GM21526 (cell line): Measurements from ENCODE around the gene TMEM243.
"Not testable (repeated sequence)": the region's sequence is repeated elsewhere in the genome, so short reads cannot be mapped to it uniquely, and the experiment has no call there.

ENCODE experiments used
- ATAC-seq: cut with Tn5 transposase; IDR thresholded peaks from one replicate; pipeline ENCODE4 v1.9.1; 2021; ENCODE audit warnings: moderate library complexity; ENCODE audit not compliant: unreplicated experiment, low FRiP score

Gene TMEM243

DNA sequence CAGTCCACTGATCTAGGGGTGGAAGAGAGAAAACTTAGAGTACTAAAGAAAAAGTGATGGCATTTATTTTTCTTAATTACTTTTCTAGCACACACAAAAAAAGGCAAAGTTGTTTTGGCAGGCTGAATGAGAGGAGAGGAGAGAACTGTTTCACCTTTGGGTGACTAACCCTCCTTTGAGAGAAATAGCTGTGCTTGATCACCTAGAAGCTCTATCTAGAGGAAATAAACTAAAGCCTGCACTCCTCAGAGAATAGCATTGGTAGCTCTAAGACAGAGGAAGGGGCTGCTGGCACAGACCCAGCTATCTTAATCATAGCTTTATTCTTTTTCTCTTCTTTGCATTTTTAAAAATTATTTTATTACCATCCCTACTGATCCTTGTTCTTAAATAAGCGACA lies 6.3 kb downstream of the TMEM243 start:
- no peak for ATAC-seq

DNA sequence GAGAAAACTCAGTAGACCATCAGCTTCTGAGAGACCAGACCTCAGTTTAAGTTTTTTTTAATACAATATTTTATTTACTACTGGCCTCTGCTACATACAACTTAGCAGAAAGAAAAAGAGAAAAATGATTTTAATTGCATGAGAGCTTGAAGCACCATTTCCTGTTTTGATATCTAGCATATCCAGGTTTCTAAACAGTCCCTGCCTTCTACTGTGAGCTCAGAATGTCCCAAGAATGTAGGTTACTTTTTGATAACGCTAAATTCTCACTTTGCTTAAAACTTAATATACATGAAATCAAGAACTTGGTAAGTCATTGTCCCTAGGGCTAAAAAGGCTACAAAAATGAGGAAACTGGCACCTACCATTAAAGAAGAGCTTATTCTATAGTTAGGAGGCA lies 7.0 kb downstream of the TMEM243 start:
- no peak for ATAC-seq

DNA sequence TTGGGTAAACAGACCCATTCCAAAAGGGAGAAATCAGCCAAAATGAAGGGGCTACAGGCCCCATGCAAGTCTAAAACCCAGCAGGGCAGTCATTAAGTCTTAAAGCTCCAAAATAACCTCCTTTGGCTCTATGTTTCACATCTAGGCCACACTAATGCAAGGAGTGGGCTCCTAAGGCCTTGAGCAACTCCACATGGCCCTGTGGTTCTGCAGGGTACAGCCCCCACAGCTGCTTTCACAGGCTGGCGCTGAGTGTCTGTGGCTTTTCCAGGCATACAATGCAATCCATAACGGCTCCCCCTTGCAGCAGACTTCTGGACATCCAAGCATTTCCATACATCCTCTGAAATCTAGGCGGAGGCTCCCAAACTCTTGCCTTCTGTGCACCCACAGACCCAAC lies 9.0 kb downstream of the TMEM243 start:
- no peak for ATAC-seq

DNA sequence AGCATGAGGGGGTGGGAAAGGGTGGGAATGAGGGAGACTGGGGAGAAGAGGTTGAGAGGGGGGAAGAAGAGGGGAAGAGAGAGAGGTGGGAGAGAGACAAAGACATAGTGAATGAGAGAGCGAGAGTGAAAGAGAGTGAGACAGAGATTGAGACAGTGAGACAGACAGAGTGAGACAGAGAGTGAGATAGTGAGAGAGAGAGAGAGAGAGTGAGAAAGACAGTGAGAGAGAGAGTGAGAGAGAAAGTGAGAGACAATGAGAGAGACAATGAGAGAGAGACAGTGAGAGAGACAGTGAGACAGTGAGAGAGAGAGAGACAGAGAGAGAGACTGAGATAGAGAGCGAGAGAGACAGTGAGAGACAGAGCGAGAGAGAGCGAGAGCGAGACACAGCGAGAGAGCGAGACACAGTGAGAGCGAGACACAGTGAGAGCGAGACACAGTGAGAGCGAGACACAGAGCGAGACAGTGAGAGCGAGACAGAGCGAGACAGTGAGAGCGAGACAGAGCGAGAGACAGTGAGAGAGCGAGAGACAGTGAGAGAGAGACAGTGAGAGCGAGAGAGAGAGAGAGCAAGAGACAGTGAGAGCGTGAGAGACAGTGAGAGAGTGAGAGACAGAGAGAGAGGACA lies 10.1 kb downstream of the TMEM243 start:
- no peak for ATAC-seq

DNA sequence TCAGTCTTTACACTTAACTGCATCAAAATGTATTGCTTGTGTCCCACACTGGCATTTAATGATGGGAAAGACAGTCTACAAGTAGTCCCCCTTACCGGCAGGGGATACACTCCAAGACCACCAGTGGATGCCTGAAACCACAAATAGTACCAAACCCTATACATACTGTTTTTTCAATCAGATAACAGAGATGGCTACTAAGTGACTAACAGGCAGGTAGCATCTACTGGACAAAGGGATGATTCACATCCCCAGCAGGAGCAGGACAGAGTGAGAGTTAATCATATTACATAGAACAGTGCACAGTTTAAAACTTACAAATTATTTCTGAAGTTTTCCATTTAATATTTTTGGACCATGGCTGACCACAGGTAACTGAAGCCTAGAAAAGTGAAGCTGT lies 13.2 kb downstream of the TMEM243 start:
- no peak for ATAC-seq

DNA sequence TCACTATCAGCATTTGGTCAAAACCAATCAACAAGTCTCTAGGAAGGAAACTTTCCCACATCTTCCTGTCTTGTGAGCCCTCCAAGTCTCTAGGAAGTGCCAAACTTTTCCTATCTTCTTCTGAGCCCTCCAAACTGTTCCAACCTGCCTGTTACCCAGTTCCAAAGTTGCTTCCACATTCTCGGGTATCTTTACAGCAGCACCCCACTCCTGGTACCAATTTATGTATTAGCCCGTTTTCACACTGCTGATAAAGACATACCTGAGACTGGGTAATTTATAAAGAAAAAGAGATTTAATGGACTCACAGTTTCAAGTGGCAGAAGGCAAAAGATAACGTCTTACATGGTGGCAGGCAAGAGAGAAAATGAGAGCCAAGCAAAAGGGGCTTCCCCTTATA lies 13.8 kb downstream of the TMEM243 start:
- ATAC-seq: not testable (repeated sequence)

DNA sequence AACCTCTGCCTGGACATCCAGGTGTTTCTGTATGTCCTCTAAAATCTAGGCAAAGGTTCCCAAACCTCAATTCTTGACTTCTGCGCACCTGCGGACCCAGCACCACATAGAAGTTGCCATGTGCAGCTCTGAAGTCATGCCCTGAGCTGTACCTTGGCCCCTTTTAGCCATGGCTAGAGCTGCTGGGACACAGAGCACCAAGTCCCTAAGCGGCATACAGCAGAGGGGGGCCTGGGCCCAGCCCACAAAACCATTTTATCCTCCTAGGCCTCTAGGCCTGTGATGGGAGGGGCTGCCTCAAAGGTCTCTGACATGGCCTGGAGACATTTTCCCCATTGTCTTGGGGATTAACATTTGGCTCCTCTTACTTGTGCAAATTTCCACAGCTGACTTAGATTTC lies 14.6 kb downstream of the TMEM243 start:
- no peak for ATAC-seq

DNA sequence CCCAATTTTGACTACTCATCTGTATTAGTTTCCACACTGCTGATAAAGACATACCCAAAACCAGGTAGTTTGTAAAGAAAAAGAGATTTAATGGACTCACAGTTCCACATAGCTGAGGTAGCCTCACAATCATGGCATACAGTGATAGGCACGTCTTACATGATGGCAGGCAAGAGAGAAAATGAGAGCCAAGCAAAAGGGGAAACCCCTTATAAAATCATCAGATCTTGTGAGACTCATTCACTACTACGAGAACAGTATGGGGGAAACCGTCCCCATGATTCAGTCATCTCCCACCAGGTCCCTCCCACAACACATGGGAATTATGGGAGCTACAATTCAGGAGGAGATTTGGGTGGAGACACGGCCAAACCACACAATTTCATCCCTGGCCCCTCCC lies 15.6 kb downstream of the TMEM243 start:
- ATAC-seq: not testable (repeated sequence)

DNA sequence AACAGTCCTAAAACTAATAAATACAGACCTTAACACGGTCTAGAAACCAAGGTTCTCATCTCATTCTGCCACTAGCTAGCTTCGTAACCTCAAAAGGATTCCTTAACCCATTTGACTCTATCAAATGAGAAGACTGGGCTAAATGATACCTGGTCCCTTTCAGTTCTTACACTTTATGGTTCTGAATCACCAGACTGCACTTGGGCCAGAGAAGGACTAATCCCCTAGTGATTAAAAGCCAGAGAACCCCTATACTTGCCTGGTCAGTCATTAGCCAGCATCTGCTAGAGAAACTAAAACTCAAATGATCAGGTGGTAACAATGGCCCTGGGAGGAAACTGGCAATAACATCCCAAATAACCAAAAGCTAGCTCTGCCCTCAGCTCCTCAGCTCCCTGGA lies 16.8 kb downstream of the TMEM243 start:
- ATAC-seq: no peak

DNA sequence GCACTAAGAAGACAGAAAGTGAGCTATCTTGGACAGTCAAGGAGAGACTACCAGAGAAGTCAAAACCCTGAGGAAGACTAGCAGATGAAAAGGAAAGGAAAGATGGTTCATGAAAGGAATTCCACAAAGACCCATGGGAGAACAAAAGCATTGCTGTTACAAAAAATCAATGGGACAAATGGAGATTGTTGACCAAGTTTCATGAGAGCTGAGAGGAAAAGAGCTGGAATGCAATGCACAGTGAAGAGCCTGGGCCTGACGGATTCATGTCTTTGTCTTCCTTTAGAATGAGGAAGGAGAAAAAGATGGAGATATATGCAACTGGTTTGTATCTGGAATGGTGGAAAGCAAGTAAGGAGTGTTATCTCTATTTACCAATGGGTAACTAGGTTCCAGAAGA lies 17.3 kb downstream of the TMEM243 start:
- ATAC-seq: no peak

DNA sequence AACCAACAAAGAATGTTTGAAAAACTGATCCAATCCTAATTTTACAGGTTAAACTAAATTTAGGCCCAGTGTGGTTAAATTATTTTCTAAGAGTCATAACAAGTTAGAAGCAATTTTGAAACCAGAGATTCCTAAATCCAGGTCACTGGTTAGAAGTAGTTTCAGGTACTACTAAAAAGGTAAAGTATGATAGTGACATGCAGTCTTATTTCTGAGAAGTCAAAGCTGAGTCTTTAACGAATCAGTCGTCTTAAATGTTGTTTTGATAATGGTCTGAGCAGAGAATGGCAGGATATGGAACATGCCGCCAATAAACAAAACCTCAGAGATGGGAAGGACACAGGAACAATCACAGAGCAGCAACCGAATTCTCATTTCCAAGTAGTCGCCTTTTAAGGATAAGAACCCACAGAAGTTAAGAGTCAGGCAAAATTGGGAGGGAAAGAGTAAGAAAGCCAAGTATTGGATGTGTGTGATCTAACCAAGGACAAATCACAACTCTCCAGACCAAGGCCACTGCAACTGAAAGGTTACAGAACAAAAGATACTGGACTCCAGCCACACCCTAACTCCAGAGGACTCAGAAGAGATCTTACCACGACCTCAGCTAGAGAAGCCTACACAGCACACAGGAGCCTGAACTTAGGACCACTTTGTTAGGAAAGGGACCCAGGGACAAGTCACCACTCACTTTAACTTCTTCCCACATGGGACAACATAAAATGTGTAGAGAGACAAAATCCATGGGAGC lies 19.7 kb downstream of the TMEM243 start:
- no peak for ATAC-seq

DNA sequence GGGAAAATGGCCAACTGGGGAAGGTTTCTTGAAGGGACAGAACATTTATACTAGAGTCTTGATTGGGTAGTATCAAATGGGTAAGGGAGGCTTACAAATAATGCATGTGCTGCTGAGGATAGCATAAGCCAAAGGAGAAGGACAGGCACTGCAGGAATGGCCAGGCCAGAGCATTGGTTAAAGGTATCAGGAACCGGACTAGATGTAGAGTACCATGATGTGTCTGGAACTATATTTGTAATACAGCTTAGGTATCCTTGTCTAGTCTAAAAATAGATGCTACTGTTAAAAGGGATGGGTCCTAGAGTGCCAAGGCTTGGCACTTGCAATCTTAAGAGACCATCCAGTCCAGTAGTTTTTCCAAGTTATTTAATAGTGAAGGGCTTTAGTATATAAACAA lies 20.3 kb downstream of the TMEM243 start:
- no peak for ATAC-seq

DNA sequence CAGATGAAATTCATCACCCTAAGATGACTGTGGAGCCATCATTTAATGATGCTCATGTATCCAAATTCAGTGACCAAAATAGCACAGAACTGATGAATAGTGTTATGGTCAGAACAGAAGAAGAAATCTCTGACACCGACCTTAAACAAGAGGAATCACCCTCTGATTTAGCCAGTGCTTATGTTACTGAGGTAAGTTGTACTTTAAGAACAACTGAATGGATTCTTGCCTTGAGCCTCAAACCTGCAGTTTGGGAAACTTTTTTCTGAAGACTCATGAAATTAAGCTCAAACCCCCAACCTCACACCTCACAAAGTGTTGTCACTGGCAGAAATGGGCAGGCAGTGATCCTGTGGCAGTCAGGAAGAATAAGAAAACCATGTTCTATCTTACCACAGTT lies 25.6 kb downstream of the TMEM243 start:
- no peak for ATAC-seq

DNA sequence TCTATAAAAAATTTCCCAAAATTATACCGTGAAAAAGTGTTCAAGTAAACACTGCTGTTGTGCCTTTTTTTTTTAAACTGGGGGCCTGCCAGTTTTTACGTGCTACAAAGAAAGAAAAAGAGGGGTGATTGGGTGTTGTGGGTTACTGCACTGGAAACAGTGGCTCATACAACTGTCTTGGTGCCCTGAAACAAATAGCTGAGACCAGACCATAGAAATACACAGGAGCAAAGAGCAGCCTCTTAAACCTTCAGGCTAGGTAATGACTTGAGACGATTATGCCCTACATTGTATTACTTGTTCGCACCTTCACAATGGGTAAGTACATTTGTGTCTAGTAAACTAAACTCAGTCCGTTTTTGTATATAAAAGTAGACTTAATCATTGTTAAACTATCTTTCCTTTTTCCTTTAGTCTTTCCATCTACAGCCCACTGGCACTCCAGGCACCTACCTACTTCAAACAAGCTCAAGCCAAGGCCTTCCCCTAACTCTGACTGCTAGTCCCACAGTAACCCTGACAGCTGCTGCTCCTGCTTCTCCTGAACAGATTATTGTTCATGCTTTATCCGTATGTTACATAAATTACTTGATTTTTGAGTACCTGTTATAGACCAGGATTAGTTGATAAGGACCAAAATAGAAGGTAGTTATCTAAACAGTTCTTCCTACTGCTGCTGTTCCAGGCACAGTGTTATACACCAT lies 26.6 kb downstream of the TMEM243 start:
- no peak for ATAC-seq

DNA sequence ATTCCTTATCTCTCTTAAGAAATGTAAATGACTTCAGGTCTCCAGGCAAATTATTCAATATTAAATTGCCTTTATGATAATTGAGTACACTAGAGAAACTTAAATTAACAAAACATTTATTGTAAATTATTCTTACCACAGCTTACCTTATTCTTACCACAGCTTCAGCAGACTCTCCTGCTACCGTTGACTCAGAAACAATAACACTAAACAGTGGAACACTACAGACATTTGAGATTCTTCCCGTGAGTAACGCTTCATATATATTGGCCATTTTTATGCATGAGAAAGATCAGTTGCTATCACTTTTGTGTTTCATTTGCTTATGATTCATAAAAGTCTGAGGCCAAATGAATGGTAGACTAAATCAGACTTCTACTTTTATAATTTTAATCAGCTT lies 28.7 kb downstream of the TMEM243 start:
- no peak for ATAC-seq

DNA sequence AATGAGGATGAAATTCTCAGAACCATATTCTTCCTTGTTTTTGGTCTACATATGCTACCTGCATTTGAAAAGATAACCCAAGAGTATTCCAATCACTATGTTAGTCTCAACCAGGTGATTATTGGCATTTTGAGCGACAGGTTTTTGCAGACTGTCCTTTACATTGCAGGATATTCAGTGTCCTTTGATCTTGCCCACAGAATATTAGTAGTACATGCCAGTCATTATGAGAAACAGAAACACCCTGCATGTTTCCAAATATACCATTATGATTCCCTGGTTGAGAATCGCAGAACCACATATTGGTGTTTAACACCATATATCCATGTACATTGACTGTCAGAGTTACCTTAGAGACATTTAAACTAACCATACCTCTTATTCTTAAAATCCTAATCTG lies 30.6 kb downstream of the TMEM243 start:
- ATAC-seq: no peak

DNA sequence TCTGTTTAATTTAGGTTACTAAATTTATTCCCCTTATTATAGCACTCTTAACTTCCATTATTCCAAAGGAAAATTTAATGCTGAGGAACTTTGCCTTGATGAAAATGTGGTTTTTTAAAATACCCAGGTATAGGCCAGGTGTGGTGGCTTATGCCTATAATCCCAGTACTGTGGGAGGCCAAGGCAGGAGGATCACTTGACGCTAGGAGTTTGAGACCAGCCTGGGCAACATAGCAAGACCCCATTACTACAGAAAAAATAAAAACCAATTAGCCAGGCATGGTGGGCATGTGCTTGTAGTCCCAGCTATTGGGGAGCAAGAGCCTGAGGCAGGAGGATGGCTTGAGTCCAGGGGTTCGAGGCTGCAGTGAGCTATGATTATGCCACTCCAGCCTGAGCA lies 32.4 kb downstream of the TMEM243 start:
- no peak for ATAC-seq

DNA sequence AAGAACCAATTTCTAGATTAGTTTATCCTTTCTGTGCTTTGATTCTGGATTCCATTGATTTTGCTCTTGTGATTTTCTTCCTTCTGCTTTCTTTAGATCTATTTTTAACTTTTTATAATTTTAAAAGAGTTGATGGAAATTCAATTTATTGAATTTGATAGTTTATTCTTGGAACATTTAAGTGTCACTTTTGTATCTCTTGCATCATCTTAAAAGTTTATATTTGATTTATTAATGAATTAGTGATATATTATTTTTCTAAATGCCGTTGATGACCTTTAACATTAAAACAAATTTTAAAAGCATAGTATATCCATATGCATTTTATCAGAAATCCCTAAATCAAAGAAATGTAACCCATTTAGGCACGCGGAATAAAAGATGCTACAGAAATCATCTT lies 40.4 kb downstream of the TMEM243 start:
- ATAC-seq: no peak

DNA sequence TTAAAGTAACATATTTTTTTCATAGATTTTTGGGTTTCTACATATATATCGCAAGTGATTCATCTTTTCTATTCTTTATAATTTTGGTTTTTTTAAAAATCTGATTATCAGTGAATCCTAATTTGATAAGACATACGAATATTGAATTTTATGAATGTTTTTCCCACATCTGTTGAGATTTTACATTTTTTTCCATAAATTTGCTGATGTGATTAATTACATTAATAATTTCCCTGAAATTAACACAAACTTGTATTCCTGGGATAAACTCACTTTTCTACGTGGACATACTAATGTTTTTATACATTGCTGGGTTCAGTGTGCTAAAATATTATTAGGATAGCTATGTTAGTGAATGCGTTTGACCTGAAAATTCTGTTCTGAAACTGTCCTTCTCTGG lies 41.2 kb downstream of the TMEM243 start:
- no peak for ATAC-seq

DNA sequence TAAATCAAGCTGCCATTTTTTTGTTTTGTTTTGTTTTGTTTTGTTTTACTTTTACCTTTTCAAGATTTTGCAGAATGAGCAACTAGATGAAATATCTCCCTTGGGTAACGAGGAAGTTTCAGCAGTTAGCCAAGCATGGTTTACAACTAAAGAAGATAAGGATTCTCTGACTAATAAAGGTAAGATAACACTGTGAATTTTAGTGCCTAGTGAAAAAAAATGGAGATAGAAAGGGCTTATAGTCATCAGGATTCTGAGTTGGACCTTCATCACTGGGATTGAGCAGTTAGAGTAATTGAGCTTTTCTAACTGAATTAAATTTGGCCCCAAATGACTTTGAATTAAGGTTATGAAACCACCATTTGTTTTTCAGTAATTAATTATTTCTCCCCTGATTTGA lies 46.1 kb downstream of the TMEM243 start:
- no peak for ATAC-seq

DNA sequence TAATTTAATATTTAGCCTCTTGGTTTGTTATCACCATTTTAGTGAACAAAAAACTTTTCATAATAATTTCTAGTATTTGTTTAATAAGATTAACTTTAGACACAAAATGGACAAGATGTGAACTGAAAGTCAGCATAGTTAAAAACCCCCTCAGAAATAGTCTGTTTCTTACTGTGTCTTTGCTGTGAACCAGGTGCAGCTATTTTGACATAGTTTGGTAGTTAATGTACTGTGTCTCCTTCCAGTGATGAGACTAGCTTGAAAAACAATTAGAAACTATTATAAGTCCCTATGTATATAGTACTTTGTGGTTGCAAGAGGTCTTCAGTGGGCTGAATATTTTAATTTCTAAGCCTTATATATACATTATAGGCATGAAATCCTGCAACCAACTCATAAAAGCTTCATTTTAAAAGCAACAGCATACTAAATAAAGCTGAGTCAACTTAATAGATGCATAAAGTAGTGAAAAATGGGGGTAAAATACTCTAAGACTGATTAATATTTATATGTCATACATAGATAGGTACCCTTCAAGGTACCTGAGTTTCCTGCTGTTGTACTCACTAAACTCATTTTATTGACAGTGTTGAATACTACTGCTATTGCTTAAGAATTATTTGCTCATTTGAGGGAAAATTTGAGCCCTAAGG lies 48.1 kb downstream of the TMEM243 start:
- ATAC-seq: no peak
